H1 (cell line): ENCODE results near the gene COL4A2. TPM values are rescaled to one million over a fixed set of nuclear protein-coding genes. Genes with fewer than 3 reads are reported as not detected.
A peak's percentile ranks its signal among the peaks of the same experiment; 100 is the strongest.

Experiments
- CTCF ChIA-PET: fragments of 300-600 bp; sonication (Branson Sonifier 250); formaldehyde crosslinking; loops from one replicate; lab custom pipeline; 2021; ENCODE audit not compliant: partially characterized antibody; lab: Charles Lee
- POLR2A ChIA-PET: fragments of 300-600 bp; sonication (Branson Sonifier 250); formaldehyde crosslinking; loops from one replicate; lab custom pipeline; 2021; ENCODE audit warnings: inconsistent platforms; ENCODE audit not compliant: partially characterized antibody; lab: Charles Lee
- DNase-seq, 2 experiments: peaks; one replicate each; pipeline versions ENCODE4 v3.0.0 to v3.0.0-alpha.2; 2010 to 2022; ENCODE audit warnings: low spot score in 2 of 2, low read depth in 1 of 2, mixed read lengths in 1 of 2
- FAIRE-seq: peaks from 2 replicates; lab custom pipeline; 2011; peaks lifted over from hg19 to GRCh38; lab: Jason Lieb, UNC
- H2AFZ ChIP-seq: 2 replicates; pipeline ENCODE4 v1.8.1; 2012; ENCODE audit warnings: low read length, inconsistent platforms
- H2AK5ac ChIP-seq: 2 replicates; pipeline ENCODE4 v1.6.1; 2013; ENCODE audit warnings: low read depth, low read length
- H2BK120ac ChIP-seq: replicated peaks from 2 replicates; pipeline ENCODE3; 2013; ENCODE audit warnings: low read depth, low read length, inconsistent platforms
- H2BK12ac ChIP-seq: 2 replicates; pipeline ENCODE4 v1.6.1; 2013; ENCODE audit warnings: low read depth, low read length
- H2BK15ac ChIP-seq: 2 replicates; pipeline ENCODE4 v1.6.1; 2013; ENCODE audit warnings: low read length
- H2BK20ac ChIP-seq: 2 replicates; pipeline ENCODE4 v1.6.1; 2013; ENCODE audit warnings: low read length
- H2BK5ac ChIP-seq: 2 replicates; pipeline ENCODE4 v1.6.1; 2013; ENCODE audit warnings: low read depth, low read length
- H3K14ac ChIP-seq: 2 replicates; pipeline ENCODE4 v1.6.1; 2013; ENCODE audit warnings: inconsistent platforms; ENCODE audit not compliant: insufficient read length
- H3K18ac ChIP-seq: 2 replicates; pipeline ENCODE4 v1.6.1; 2013; ENCODE audit warnings: low read length; ENCODE audit errors: extremely low read depth
- H3K23ac ChIP-seq: 2 replicates; pipeline ENCODE4 v1.6.1; 2013; ENCODE audit warnings: inconsistent platforms; ENCODE audit not compliant: insufficient read length
- H3K23me2 ChIP-seq: 2 replicates; pipeline ENCODE4 v1.6.1; 2013; ENCODE audit warnings: low read depth, low read length
- H3K27ac ChIP-seq: 2 replicates; pipeline ENCODE4 v1.6.1; 2011; ENCODE audit warnings: low read depth, low read length, inconsistent platforms
- H3K27me3 ChIP-seq, 4 experiments: replicated peaks in 1 of 4; 1 replicate in 1 of 4; 2 replicates in 3 of 4; pipeline versions ENCODE4 v1.6.1 to v1.8.1; 2011 to 2013; ENCODE audit warnings: low read length in 3 of 4, mild to moderate bottlenecking in 3 of 4, inconsistent platforms in 2 of 4, mixed read lengths in 2 of 4, moderate library complexity in 1 of 4; ENCODE audit not compliant: control insufficient read depth in 3 of 4, insufficient read depth in 3 of 4; ENCODE audit errors: extremely low read depth in 1 of 4
- H3K36me3 ChIP-seq, 4 experiments: 2 replicates each; pipeline versions ENCODE4 v1.6.1 to v1.8.1; 2011 to 2013; ENCODE audit warnings: mild to moderate bottlenecking in 4 of 4, low read length in 3 of 4, moderate library complexity in 2 of 4, control low read depth in 1 of 4, inconsistent platforms in 1 of 4; ENCODE audit not compliant: insufficient read depth in 4 of 4, control insufficient read depth in 2 of 4
- H3K4ac ChIP-seq: replicated peaks from 2 replicates; pipeline ENCODE3; 2013; ENCODE audit warnings: low read length, low read depth, mixed read lengths, inconsistent platforms; ENCODE audit not compliant: insufficient read length
- H3K4me1 ChIP-seq, 4 experiments: replicated peaks in 1 of 4; 1 replicate in 1 of 4; 2 replicates in 3 of 4; pipeline versions ENCODE4 v1.6.1 to v1.8.1; 2011 to 2013; ENCODE audit warnings: low read length in 3 of 4, inconsistent platforms in 2 of 4, mixed read lengths in 1 of 4; ENCODE audit not compliant: insufficient read depth in 4 of 4, control insufficient read depth in 3 of 4
- H3K4me2 ChIP-seq, 2 experiments: 2 replicates each; pipeline versions ENCODE4 v1.6.1 to v1.8.1; 2011 to 2013; ENCODE audit warnings: low read depth in 2 of 2, low read length in 2 of 2, control low read depth in 1 of 2, inconsistent platforms in 1 of 2, mild to moderate bottlenecking in 1 of 2; ENCODE audit not compliant: insufficient read depth in 1 of 2
- H3K4me3 ChIP-seq, 4 experiments: fragments of 200-600, 300-600 bp in 1 of 4; sonication (generic), shearing (Covaris generic), sonication (Bioruptor Twin) in 1 of 4; 2 replicates each; pipeline versions ENCODE4 v1.5.1 to v1.8.1; 2011 to 2016; ENCODE audit warnings: low read length in 4 of 4, low read depth in 3 of 4, control low read depth in 2 of 4, inconsistent platforms in 2 of 4, mild to moderate bottlenecking in 2 of 4, mixed read lengths in 1 of 4, moderate library complexity in 1 of 4; ENCODE audit not compliant: insufficient read depth in 2 of 4; ENCODE audit errors: extremely low read depth in 1 of 4
- H3K56ac ChIP-seq: replicated peaks from 2 replicates; pipeline ENCODE3; 2013; ENCODE audit warnings: low read depth, mild to moderate bottlenecking, mixed read lengths, low read length, inconsistent platforms; ENCODE audit not compliant: insufficient read length
- H3K79me1 ChIP-seq: 2 replicates; pipeline ENCODE4 v1.6.1; 2013; ENCODE audit warnings: low read depth, low read length, control low read depth
- H3K79me2 ChIP-seq, 2 experiments: 2 replicates each; pipeline versions ENCODE4 v1.6.1 to v1.8.1; 2012 to 2013; ENCODE audit warnings: low read length in 2 of 2, mild to moderate bottlenecking in 2 of 2, inconsistent platforms in 1 of 2; ENCODE audit not compliant: insufficient read depth in 2 of 2, control insufficient read depth in 1 of 2
- H3K9ac ChIP-seq, 4 experiments: replicated peaks in 1 of 4; 1 replicate in 1 of 4; 2 replicates in 3 of 4; pipeline versions ENCODE4 v1.6.1 to v1.8.1; 2011 to 2013; ENCODE audit warnings: low read depth in 3 of 4, low read length in 3 of 4, control low read depth in 2 of 4, mild to moderate bottlenecking in 2 of 4, moderate library complexity in 2 of 4, inconsistent platforms in 1 of 4; ENCODE audit errors: extremely low read depth in 1 of 4
- H3K9me3 ChIP-seq, 2 experiments: 2 replicates each; pipeline versions ENCODE4 v1.6.1 to v1.8.1; 2012 to 2013; ENCODE audit warnings: mild to moderate bottlenecking in 2 of 2, moderate library complexity in 2 of 2, control low read depth in 1 of 2, inconsistent platforms in 1 of 2, low read depth in 1 of 2, low read length in 1 of 2, mixed read lengths in 1 of 2; ENCODE audit not compliant: insufficient read depth in 2 of 2
- H4K20me1 ChIP-seq, 2 experiments: replicated peaks in 1 of 2; 2 replicates each; pipeline versions ENCODE3 to v1.8.1; 2011 to 2013; ENCODE audit warnings: inconsistent platforms in 2 of 2, low read length in 2 of 2, mild to moderate bottlenecking in 1 of 2; ENCODE audit not compliant: insufficient read depth in 2 of 2, control insufficient read depth in 1 of 2
- H4K5ac ChIP-seq: 2 replicates; pipeline ENCODE4 v1.6.1; 2013; ENCODE audit warnings: low read length, low read depth, mixed read lengths, inconsistent platforms; ENCODE audit not compliant: insufficient read length
- H4K8ac ChIP-seq: 2 replicates; pipeline ENCODE4 v1.8.0; 2013; ENCODE audit warnings: mild to moderate bottlenecking, moderate library complexity, low read length, inconsistent platforms; ENCODE audit not compliant: insufficient read depth; ENCODE audit errors: extremely low read depth
- H4K91ac ChIP-seq: replicated peaks from 2 replicates; pipeline ENCODE3; 2013; ENCODE audit warnings: low read length, mixed read lengths, inconsistent platforms; ENCODE audit not compliant: insufficient read length
- CBX5 ChIP-seq: fragments of 300-800, 300-1000 bp; sonication (generic); IDR thresholded peaks from 2 replicates; pipeline ENCODE4 v1.7.1; 2016; ENCODE audit warnings: antibody characterized with exemption, low read length, low read depth
- GTF2F1 ChIP-seq: IDR thresholded peaks from 2 replicates; pipeline ENCODE4 v1.6.1; 2012; ENCODE audit warnings: low read depth, low read length, improper control_type of control experiment, borderline replicate concordance
- KDM5A ChIP-seq: fragments of 200-600 bp; IDR thresholded peaks from 2 replicates; pipeline ENCODE4 v1.7.1; 2012; ENCODE audit warnings: mild to moderate bottlenecking, low read length, inconsistent platforms, mixed read lengths
- NANOG ChIP-seq: IDR thresholded peaks from 2 replicates; pipeline ENCODE4 v1.6.1; 2011; ENCODE audit warnings: low read length, low read depth, mild to moderate bottlenecking, inconsistent platforms; ENCODE audit not compliant: insufficient read depth, poor library complexity, severe bottlenecking
- PHF8 ChIP-seq: fragments of 200-600 bp; sonication (generic); conservative IDR thresholded peaks from 2 replicates; pipeline ENCODE4 v1.7.1; 2012; ENCODE audit warnings: low read depth, mild to moderate bottlenecking, inconsistent platforms, low read length, moderate library complexity
- POU5F1 ChIP-seq: IDR thresholded peaks from 2 replicates; pipeline ENCODE4 v1.6.1; 2011; ENCODE audit warnings: low read depth, mild to moderate bottlenecking, low read length, moderate library complexity
- RAD21 ChIP-seq, 2 experiments: IDR thresholded peaks in 1 of 2; conservative IDR thresholded peaks in 1 of 2; 2 replicates each; pipeline ENCODE4 v1.6.1; 2011; ENCODE audit warnings: low read depth in 2 of 2, low read length in 2 of 2, improper control_type of control experiment in 1 of 2, inconsistent platforms in 1 of 2, mild to moderate bottlenecking in 1 of 2, moderate library complexity in 1 of 2
- SIRT6 ChIP-seq: IDR thresholded peaks from one replicate; pipeline ENCODE4 v1.7.1; 2012; ENCODE audit warnings: low read length, inconsistent platforms
- SP2 ChIP-seq: IDR thresholded peaks from 2 replicates; pipeline ENCODE4 v1.6.1; 2012; ENCODE audit warnings: mild to moderate bottlenecking, low read length, inconsistent platforms
- WGBS, 2 experiments: shearing (Covaris generic) in 1 of 2; methylation state at CpG; one replicate each; pipeline versions ENCODE4 v1.1.6 to v1.1.7; 2013 to 2015; ENCODE audit warnings: low lambda C conversion rate in 2 of 2, mixed read lengths in 2 of 2, inconsistent platforms in 1 of 2, low coverage in 1 of 2, missing lambda C conversion rate in 1 of 2; ENCODE audit not compliant: insufficient replicate concordance in 2 of 2, insufficient coverage in 1 of 2, insufficient read length in 1 of 2; ENCODE audit errors: extremely low coverage in 1 of 2, missing lambda C conversion rate in 1 of 2; 5-methylcytosine and 5-hydroxymethylcytosine counted together
- polyA plus RNA-seq, 7 experiments: library from polyadenylated mRNA; depleted of rRNA in 3 of 7; stranded (reverse) in 5 of 7; unstranded in 2 of 7; fragments of >200 nt in 5 of 7; fragments of 200-250 nt in 2 of 7; gene quantifications; 1 replicate in 5 of 7; 2 replicates in 1 of 7; 4 replicates in 1 of 7; pipeline versions ENCODE4 v1.2.1 to v1.2.3, GENCODE V29; 2011 to 2013; ENCODE audit warnings: missing spikeins in 2 of 7, mixed read lengths in 2 of 7
- total RNA-seq: library from RNA; stranded (reverse); fragmentation: NEBNext Ultra II Directional; extraction: Animal tissue kit (Norgen Biotek cat#: 25700); gene quantifications from 2 replicates; pipeline ENCODE4 v1.2.1, GENCODE V29; 2021
- TF ChIP-seq, protein P1 (sequence below): IDR thresholded peaks from 2 replicates; pipeline ENCODE4 v1.6.1; 2012; ENCODE audit warnings: low read length, inconsistent platforms
- TF ChIP-seq, protein P2 (sequence below): IDR thresholded peaks from 2 replicates; pipeline ENCODE4 v1.6.1; 2012; ENCODE audit warnings: inconsistent platforms

Gene COL4A2
- total and polyA plus RNA-seq, 2 of the 8 experiments (the other 6 are each of a cell fraction or from before 2014, with no cell fraction given): 80.4 to 87.3 TPM

DNA sequence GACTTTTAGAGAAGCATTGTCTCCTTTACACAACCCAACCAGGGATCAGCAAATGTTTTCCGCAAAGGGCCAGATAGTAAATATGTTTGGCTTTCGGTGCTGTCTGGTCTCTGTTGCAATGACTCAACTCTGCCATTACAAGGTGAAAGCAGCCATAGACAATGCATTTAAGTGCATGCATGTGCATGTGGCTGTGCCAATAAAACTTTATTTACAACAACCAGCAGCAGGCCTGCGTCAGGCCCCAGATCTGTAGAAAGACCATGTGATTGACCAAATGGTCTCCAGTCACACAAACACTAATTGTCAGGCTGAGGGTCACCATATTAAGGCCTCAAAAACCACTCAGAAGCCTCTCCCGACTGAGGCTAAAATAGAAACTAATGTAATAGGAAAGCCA, 246.3 kb downstream of the COL4A2 start:
- H3K4me3 ChIP-seq: no peak overlapping the region
- H4K5ac ChIP-seq: no peak overlapping the region
- H3K27ac ChIP-seq: no peak overlapping the region
- no peak overlapping the region for H3K14ac ChIP-seq
- H2BK15ac ChIP-seq: no peak overlapping the region
- H3K9ac ChIP-seq: no peak overlapping the region
- no peak overlapping the region for H2AFZ ChIP-seq
- H2BK5ac ChIP-seq: no peak overlapping the region
- no peak overlapping the region for H3K56ac ChIP-seq
- POLR2A ChIA-PET: interaction anchor here (1.0 to 1.2 kb wide), 2 partner anchors 18 to 20 kb away, joined by 3 read pairs; no protein-coding TSS in a partner anchor
- peaks cover 0 to 6% of the 10 kb centered on the region in 2 experiments for H4K20me1 ChIP-seq
- H4K8ac ChIP-seq: no peak overlapping the region
- CTCF ChIA-PET: interaction anchor here (1.1 to 2.7 kb wide), 5 partner anchors 11 to 98 kb away, joined by 3 to 9 read pairs (median 4); no protein-coding TSS in a partner anchor
- WGBS, 2 experiments: 72% methylated on average over 4 of the region's 4 CpGs; no CpG with 5 or more reads in 1 of the 2 experiments
- no peak for DNase-seq
- no peak overlapping the region for H3K4me2 ChIP-seq
- H3K27me3 ChIP-seq: no peaks in the 10 kb centered on the region
- H2BK12ac ChIP-seq: no peak overlapping the region
- peaks cover 0 to 5% (median 1%) of the 10 kb centered on the region in 4 experiments; a peak in 1 of 7 replicates for H3K4me1 ChIP-seq
- no peaks in the 10 kb centered on the region; a peak in 3 of 8 replicates for H3K36me3 ChIP-seq
- no peak overlapping the region for H2AK5ac ChIP-seq
- no peak overlapping the region for H2BK120ac ChIP-seq
- no peaks in the 10 kb centered on the region for H3K23me2 ChIP-seq
- no peak overlapping the region for H4K91ac ChIP-seq
- FAIRE-seq: peak; percentile 24
- H3K4ac ChIP-seq: no peak overlapping the region
- no peak overlapping the region for H2BK20ac ChIP-seq
- no peaks in the 10 kb centered on the region for H3K9me3 ChIP-seq
- peaks cover 11 to 67% of the 10 kb centered on the region in 2 experiments for H3K79me2 ChIP-seq
- no peak overlapping the region for H3K18ac ChIP-seq
- peaks cover 37% of the 10 kb centered on the region for H3K79me1 ChIP-seq
- no peak overlapping the region for H3K23ac ChIP-seq
- TF ChIP-seq KDM5A: no peak
- TF ChIP-seq, protein P1, sequence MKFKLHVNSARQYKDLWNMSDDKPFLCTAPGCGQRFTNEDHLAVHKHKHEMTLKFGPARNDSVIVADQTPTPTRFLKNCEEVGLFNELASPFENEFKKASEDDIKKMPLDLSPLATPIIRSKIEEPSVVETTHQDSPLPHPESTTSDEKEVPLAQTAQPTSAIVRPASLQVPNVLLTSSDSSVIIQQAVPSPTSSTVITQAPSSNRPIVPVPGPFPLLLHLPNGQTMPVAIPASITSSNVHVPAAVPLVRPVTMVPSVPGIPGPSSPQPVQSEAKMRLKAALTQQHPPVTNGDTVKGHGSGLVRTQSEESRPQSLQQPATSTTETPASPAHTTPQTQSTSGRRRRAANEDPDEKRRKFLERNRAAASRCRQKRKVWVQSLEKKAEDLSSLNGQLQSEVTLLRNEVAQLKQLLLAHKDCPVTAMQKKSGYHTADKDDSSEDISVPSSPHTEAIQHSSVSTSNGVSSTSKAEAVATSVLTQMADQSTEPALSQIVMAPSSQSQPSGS: no peak
- TF ChIP-seq SP2: no peak
- TF ChIP-seq, protein P2, sequence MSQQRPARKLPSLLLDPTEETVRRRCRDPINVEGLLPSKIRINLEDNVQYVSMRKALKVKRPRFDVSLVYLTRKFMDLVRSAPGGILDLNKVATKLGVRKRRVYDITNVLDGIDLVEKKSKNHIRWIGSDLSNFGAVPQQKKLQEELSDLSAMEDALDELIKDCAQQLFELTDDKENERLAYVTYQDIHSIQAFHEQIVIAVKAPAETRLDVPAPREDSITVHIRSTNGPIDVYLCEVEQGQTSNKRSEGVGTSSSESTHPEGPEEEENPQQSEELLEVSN: no peak
- TF ChIP-seq SIRT6: no peak
- no peak for TF ChIP-seq PHF8
- TF ChIP-seq GTF2F1: no peak
- no peak for TF ChIP-seq NANOG
- no peak for TF ChIP-seq CBX5
- no peak for TF ChIP-seq POU5F1
- no peak for TF ChIP-seq RAD21 (IDR thresholded peaks at IDR 0.05 in 1 of 2, conservative IDR thresholded peaks at IDR 0.05 in 1 of 2; ENCODE audit: low read depth in 2 of 2, low read length in 2 of 2)
